H9 (cell line): ENCODE measurements around the gene LRMDA. TPM values are rescaled to one million over a fixed set of nuclear protein-coding genes. Genes with fewer than 3 reads are reported as not detected.

ENCODE experiments used
- DNase-seq: peaks from one replicate; pipeline ENCODE4 v3.0.0-alpha.2; 2017
- H2AFZ ChIP-seq: one replicate; pipeline ENCODE4 v1.6.1; 2013; ENCODE audit warnings: mild to moderate bottlenecking, low read length, control low read depth, moderate library complexity
- H2AK5ac ChIP-seq: 2 replicates; pipeline ENCODE4 v1.6.1; 2013; ENCODE audit warnings: low read length, control low read depth, mixed read lengths; ENCODE audit not compliant: insufficient read length
- H2BK120ac ChIP-seq: one replicate; pipeline ENCODE4 v1.6.1; 2013; ENCODE audit warnings: low read depth, mild to moderate bottlenecking, low read length, control low read depth, inconsistent platforms; ENCODE audit not compliant: poor library complexity, severe bottlenecking
- H2BK12ac ChIP-seq: 2 replicates; pipeline ENCODE4 v1.6.1; 2013; ENCODE audit warnings: low read length, control low read depth, mixed read lengths, low read depth; ENCODE audit not compliant: insufficient read length
- H2BK15ac ChIP-seq: 2 replicates; pipeline ENCODE4 v1.6.1; 2013; ENCODE audit warnings: low read depth, low read length, control low read depth
- H2BK20ac ChIP-seq: one replicate; pipeline ENCODE4 v1.6.1; 2013; ENCODE audit warnings: low read depth, mild to moderate bottlenecking, low read length, control low read depth, inconsistent platforms; ENCODE audit not compliant: poor library complexity, severe bottlenecking
- H2BK5ac ChIP-seq: 2 replicates; pipeline ENCODE4 v1.6.1; 2013; ENCODE audit warnings: low read length, control low read depth, mixed read lengths; ENCODE audit not compliant: insufficient read length
- H3K14ac ChIP-seq: 2 replicates; pipeline ENCODE4 v1.6.1; 2013; ENCODE audit warnings: low read length, control low read depth; ENCODE audit not compliant: insufficient read depth
- H3K18ac ChIP-seq: 2 replicates; pipeline ENCODE4 v1.6.1; 2013; ENCODE audit warnings: low read depth, mild to moderate bottlenecking, mixed read lengths, low read length, control low read depth; ENCODE audit not compliant: insufficient read length
- H3K23ac ChIP-seq: 2 replicates; pipeline ENCODE4 v1.6.1; 2013; ENCODE audit warnings: low read length, control low read depth, mixed read lengths, low read depth; ENCODE audit not compliant: insufficient read length
- H3K23me2 ChIP-seq: 2 replicates; pipeline ENCODE4 v1.6.1; 2013; ENCODE audit warnings: low read depth, mild to moderate bottlenecking, mixed read lengths, low read length, control low read depth; ENCODE audit not compliant: insufficient read length, poor library complexity, severe bottlenecking
- H3K27ac ChIP-seq: 2 replicates; pipeline ENCODE4 v1.5.1; 2013; ENCODE audit warnings: low read length, control low read depth, mixed read lengths, low read depth; ENCODE audit not compliant: insufficient read length
- H3K27me3 ChIP-seq: 2 replicates; pipeline ENCODE4 v1.6.1; 2013; ENCODE audit warnings: low read length, control low read depth, inconsistent platforms; ENCODE audit not compliant: insufficient read depth
- H3K4ac ChIP-seq: 2 replicates; pipeline ENCODE4 v1.6.1; 2013; ENCODE audit warnings: low read depth, mild to moderate bottlenecking, control low read depth, inconsistent platforms, low read length, moderate library complexity
- H3K4me1 ChIP-seq: 2 replicates; pipeline ENCODE4 v1.6.1; 2013; ENCODE audit warnings: low read length, control low read depth, inconsistent platforms; ENCODE audit not compliant: insufficient read depth
- H3K4me2 ChIP-seq: 2 replicates; pipeline ENCODE4 v1.6.1; 2013; ENCODE audit warnings: low read length, control low read depth, mixed read lengths; ENCODE audit not compliant: insufficient read length, insufficient read depth
- H3K56ac ChIP-seq: 2 replicates; pipeline ENCODE4 v1.6.1; 2013; ENCODE audit warnings: low read depth, mild to moderate bottlenecking, mixed read lengths, low read length, control low read depth; ENCODE audit not compliant: insufficient read length
- H3K79me1 ChIP-seq: 2 replicates; pipeline ENCODE4 v1.6.1; 2013; ENCODE audit warnings: low read depth, mild to moderate bottlenecking, moderate library complexity, low read length, control low read depth, inconsistent platforms; ENCODE audit not compliant: insufficient read depth, poor library complexity, severe bottlenecking
- H3K79me2 ChIP-seq: 2 replicates; pipeline ENCODE4 v1.6.1; 2013; ENCODE audit warnings: low read length, control low read depth, inconsistent platforms; ENCODE audit not compliant: insufficient read depth
- H3K9ac ChIP-seq: 2 replicates; pipeline ENCODE4 v1.6.1; 2013; ENCODE audit warnings: low read length, control low read depth, mixed read lengths; ENCODE audit not compliant: insufficient read length; ENCODE audit errors: extremely low read depth
- H3K9me3 ChIP-seq: one replicate; pipeline ENCODE4 v1.6.1; 2013; ENCODE audit warnings: low read depth, low read length, inconsistent platforms; ENCODE audit not compliant: control insufficient read depth
- H3T11ph ChIP-seq: one replicate; pipeline ENCODE4 v1.6.1; 2013; ENCODE audit warnings: mild to moderate bottlenecking, low read length, control low read depth, inconsistent platforms
- H4K20me1 ChIP-seq: one replicate; pipeline ENCODE4 v1.6.1; 2013; ENCODE audit not compliant: control insufficient read depth, insufficient read length, insufficient read depth
- H4K5ac ChIP-seq: 2 replicates; pipeline ENCODE4 v1.6.1; 2013; ENCODE audit warnings: low read depth, mild to moderate bottlenecking, mixed read lengths, low read length, control low read depth; ENCODE audit not compliant: insufficient read length
- H4K8ac ChIP-seq: replicated peaks from 2 replicates; pipeline ENCODE4 v1.6.1; 2013; ENCODE audit warnings: low read length, control low read depth, mixed read lengths, low read depth; ENCODE audit not compliant: insufficient read length
- H4K91ac ChIP-seq: 2 replicates; pipeline ENCODE4 v1.6.1; 2013; ENCODE audit warnings: low read depth, mild to moderate bottlenecking, moderate library complexity, mixed read lengths, low read length, control low read depth; ENCODE audit not compliant: insufficient read length
- H3K27ac Mint-ChIP-seq, 3 experiments: 2 replicates in 2 of 3; 3 replicates in 1 of 3; pipeline ENCODE4 v1.8.0; 2020 to 2021; ENCODE audit warnings: mixed read lengths in 3 of 3, mild to moderate bottlenecking in 1 of 3, moderate library complexity in 1 of 3
- H3K27me3 Mint-ChIP-seq: 2 replicates; pipeline ENCODE4 v1.8.0; 2021; ENCODE audit warnings: low read depth, mild to moderate bottlenecking, moderate library complexity, mixed read lengths
- H3K36me3 Mint-ChIP-seq, 3 experiments: 2 replicates in 2 of 3; 3 replicates in 1 of 3; pipeline ENCODE4 v1.8.0; 2020 to 2021; ENCODE audit warnings: low read depth in 3 of 3, mixed read lengths in 3 of 3; ENCODE audit not compliant: insufficient read depth in 1 of 3
- H3K4me1 Mint-ChIP-seq, 2 experiments: 2 replicates each; pipeline ENCODE4 v1.8.0; 2020; ENCODE audit warnings: mixed read lengths in 2 of 2
- H3K4me3 Mint-ChIP-seq, 2 experiments: 2 replicates in 1 of 2; 3 replicates in 1 of 2; pipeline ENCODE4 v1.8.0; 2020 to 2021; ENCODE audit warnings: mild to moderate bottlenecking in 2 of 2, mixed read lengths in 2 of 2, moderate library complexity in 1 of 2
- H3K9me3 Mint-ChIP-seq, 2 experiments: 2 replicates in 1 of 2; 3 replicates in 1 of 2; pipeline ENCODE4 v1.8.0; 2020; ENCODE audit warnings: mild to moderate bottlenecking in 2 of 2, mixed read lengths in 2 of 2, moderate library complexity in 1 of 2
- WGBS: extraction: QIAGEN DNeasy Blood & Tissue Kit; methylation state at CpG from one replicate; pipeline ENCODE4 v1.1.7; 2013; ENCODE audit warnings: missing lambda C conversion rate, low lambda C conversion rate, mixed read lengths; ENCODE audit not compliant: insufficient read length; ENCODE audit errors: extremely low coverage; 5-methylcytosine and 5-hydroxymethylcytosine counted together
- total RNA-seq: library from RNA; stranded (reverse); gene quantifications from 2 replicates; pipeline ENCODE4 v1.2.1, GENCODE V29; 2021
- TF ChIP-seq, protein P1 (sequence below): fragments of 200-600 bp; sonication (generic); conservative IDR thresholded peaks from 3 replicates; pipeline ENCODE4 v1.8.0; 2021; ENCODE audit warnings: antibody characterized with exemption, mild to moderate bottlenecking

The LRMDA gene
- total RNA-seq, 1 experiment from 2014 or later = 1.8 TPM

DNA sequence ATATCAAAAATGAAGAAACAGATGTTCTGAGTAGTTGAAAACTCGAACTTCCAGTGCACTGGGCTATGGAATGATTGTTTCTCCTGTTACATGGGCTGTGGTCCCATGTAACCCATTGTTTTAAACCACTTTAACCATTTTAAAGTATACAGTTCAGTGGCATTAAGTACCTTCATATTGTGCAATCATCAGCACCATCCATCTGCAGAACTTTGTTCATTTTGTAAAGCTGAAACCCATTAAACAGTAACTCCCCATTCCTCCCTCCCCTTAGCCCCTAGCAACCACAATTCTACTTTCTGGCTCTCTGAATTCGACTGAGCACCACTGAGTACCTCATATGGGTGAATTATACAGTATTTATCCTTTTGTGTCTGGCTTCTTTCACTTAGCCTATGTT, 217.4 kb downstream of the LRMDA start:
- H2BK5ac ChIP-seq = no peak overlapping the region
- TF ChIP-seq, protein P1, sequence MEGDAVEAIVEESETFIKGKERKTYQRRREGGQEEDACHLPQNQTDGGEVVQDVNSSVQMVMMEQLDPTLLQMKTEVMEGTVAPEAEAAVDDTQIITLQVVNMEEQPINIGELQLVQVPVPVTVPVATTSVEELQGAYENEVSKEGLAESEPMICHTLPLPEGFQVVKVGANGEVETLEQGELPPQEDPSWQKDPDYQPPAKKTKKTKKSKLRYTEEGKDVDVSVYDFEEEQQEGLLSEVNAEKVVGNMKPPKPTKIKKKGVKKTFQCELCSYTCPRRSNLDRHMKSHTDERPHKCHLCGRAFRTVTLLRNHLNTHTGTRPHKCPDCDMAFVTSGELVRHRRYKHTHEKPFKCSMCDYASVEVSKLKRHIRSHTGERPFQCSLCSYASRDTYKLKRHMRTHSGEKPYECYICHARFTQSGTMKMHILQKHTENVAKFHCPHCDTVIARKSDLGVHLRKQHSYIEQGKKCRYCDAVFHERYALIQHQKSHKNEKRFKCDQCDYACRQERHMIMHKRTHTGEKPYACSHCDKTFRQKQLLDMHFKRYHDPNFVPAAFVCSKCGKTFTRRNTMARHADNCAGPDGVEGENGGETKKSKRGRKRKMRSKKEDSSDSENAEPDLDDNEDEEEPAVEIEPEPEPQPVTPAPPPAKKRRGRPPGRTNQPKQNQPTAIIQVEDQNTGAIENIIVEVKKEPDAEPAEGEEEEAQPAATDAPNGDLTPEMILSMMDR = no peak
- Mint-ChIP-seq H3K9me3 (no peaks in the 10 kb centered on the region), H3K36me3 (no peaks in the 10 kb centered on the region), H3K27ac (no peak overlapping the region), H3K4me1 (no peaks in the 10 kb centered on the region), H3K4me3 (no peak overlapping the region), H3K27me3 (peaks cover 73% of the 10 kb centered on the region)
- no peaks in the 10 kb centered on the region for H3K79me1 ChIP-seq
- no peak overlapping the region for H2AK5ac ChIP-seq
- H3K4me1 ChIP-seq = no peaks in the 10 kb centered on the region
- no peak overlapping the region for H2BK15ac ChIP-seq
- DNase-seq = no peak
- WGBS = no CpG with 5 or more reads among the region's 2 CpGs
- H3K4me2 ChIP-seq = no peak overlapping the region
- H3K56ac ChIP-seq = no peak overlapping the region
- H3K9me3 ChIP-seq = no peaks in the 10 kb centered on the region
- H3K27me3 ChIP-seq = peaks cover 2% of the 10 kb centered on the region; the same call in 1 of the 2 replicates
- H2AFZ ChIP-seq = no peak overlapping the region
- no peak overlapping the region for H3K27ac ChIP-seq
- no peak overlapping the region for H2BK12ac ChIP-seq
- H3K9ac ChIP-seq = no peak overlapping the region
- no peaks in the 10 kb centered on the region for H3K23me2 ChIP-seq
- no peaks in the 10 kb centered on the region for H3K79me2 ChIP-seq
- no peak overlapping the region for H3K23ac ChIP-seq
- no peak overlapping the region for H4K8ac ChIP-seq
- H3K14ac ChIP-seq = no peak overlapping the region
- H3K4ac ChIP-seq = no peak overlapping the region
- H3T11ph ChIP-seq = no peak overlapping the region
- H3K18ac ChIP-seq = no peak overlapping the region
- no peak overlapping the region for H4K91ac ChIP-seq
- no peak overlapping the region for H2BK120ac ChIP-seq
- no peak overlapping the region for H4K5ac ChIP-seq
- no peak overlapping the region for H2BK20ac ChIP-seq
- H4K20me1 ChIP-seq = no peaks in the 10 kb centered on the region
